ENCODE measurements around the gene RILP. TPM values are rescaled to one million over a fixed set of nuclear protein-coding genes. Genes with fewer than 3 reads are reported as not detected.
A peak's percentile ranks its signal among the peaks of the same experiment; 100 is the strongest.
"Not testable (repeated sequence)": the region's sequence is repeated elsewhere in the genome, so short reads cannot be mapped to it uniquely, and the experiment has no call there.

RILP gene
- total RNA-seq, 6 experiments from 2014 or later, result 14.6 to 47.3 (median 23.9) TPM

- H3K9me3 ChIP-seq, result no peaks in the 10 kb centered on the region
- H3K4me1 ChIP-seq, result no peaks in the 10 kb centered on the region
- DNase-seq, result no peak
- TF ChIP-seq POLR2A (IDR thresholded peaks at IDR 0.05), result no peak
- TF ChIP-seq, protein P1, sequence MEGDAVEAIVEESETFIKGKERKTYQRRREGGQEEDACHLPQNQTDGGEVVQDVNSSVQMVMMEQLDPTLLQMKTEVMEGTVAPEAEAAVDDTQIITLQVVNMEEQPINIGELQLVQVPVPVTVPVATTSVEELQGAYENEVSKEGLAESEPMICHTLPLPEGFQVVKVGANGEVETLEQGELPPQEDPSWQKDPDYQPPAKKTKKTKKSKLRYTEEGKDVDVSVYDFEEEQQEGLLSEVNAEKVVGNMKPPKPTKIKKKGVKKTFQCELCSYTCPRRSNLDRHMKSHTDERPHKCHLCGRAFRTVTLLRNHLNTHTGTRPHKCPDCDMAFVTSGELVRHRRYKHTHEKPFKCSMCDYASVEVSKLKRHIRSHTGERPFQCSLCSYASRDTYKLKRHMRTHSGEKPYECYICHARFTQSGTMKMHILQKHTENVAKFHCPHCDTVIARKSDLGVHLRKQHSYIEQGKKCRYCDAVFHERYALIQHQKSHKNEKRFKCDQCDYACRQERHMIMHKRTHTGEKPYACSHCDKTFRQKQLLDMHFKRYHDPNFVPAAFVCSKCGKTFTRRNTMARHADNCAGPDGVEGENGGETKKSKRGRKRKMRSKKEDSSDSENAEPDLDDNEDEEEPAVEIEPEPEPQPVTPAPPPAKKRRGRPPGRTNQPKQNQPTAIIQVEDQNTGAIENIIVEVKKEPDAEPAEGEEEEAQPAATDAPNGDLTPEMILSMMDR (IDR thresholded peaks at IDR 0.05), result no peak
- intact Hi-C loops (cut with DNase I), result loop anchor here in 1 of 2 donors (10.0 kb wide), 1 partner anchor 188 kb away; no protein-coding TSS in a partner anchor
- H3K4me3 ChIP-seq, result no peak overlapping the region
- 100% methylated on average over 1 of the region's 13 CpGs for WGBS (ENCODE audit: insufficient coverage, low coverage, low lambda C conversion rate, missing lambda C conversion rate)
- no peaks in the 10 kb centered on the region for H3K27me3 ChIP-seq
- peak in 1 of 4 donors; percentile 18 for ATAC-seq
- no peak overlapping the region for H3K27ac ChIP-seq
- peaks cover 28 to 99% (median 80%) of the 10 kb centered on the region in 4 donors for H3K36me3 ChIP-seq
Measured at GRCh38 chr17:1676401-1676800, 26.7 kb upstream of the RILP start.

DNA sequence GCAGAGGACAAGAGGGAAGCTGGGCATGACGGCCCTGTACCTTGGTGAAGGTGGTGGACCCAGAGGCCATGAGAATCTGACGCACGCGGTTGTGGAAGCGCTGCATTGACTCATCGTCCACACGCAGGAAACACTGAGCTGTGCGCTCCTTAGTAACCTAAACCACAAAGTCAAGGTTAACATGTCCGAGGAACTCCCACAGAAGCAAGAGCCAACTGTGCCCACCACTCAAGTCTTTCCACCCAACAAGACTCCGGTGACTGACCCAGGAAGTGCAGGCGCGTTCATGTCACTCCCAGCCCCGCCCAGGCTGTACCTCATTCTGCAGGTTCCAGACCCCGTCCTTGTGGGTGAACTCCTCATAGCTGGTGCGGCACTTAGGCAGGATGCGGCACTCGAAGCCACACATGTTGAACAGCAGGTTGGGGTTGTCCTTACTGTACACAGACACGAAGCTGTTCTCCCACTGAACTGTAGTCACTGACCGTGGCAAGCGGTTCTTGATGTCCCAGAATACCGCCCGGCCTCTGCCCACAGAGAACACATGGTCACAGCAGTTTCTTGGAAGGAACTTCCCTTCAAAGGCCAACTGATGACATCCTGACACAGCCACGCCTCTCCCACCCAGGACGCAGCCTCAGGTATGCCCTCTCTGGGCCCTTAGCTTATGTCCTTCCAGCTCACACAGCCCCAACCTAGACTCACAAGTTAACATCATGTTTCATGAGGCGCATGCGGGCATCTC lies 23.5 kb upstream of the RILP start:
- intact Hi-C loops (cut with DNase I), result loop anchor here in 1 of 2 donors (10.0 kb wide), 1 partner anchor 192 kb away; no protein-coding TSS in a partner anchor
- Histone ChIP-seq H3K4me3 (no peak overlapping the region), H3K4me1 (no peaks in the 10 kb centered on the region), H3K36me3 (peaks cover 22 to 96% (median 71%) of the 10 kb centered on the region in 4 donors), H3K27me3 (no peaks in the 10 kb centered on the region), H3K9me3 (no peaks in the 10 kb centered on the region), H3K27ac (no peak overlapping the region)
- DNase-seq (no peak), ATAC-seq (no peak)
- 100% methylated on average over 3 of the region's 26 CpGs for WGBS (ENCODE audit: insufficient coverage, low coverage, low lambda C conversion rate, missing lambda C conversion rate)
- TF ChIP-seq, protein P1 (IDR thresholded peaks at IDR 0.05), result no peak
- TF ChIP-seq POLR2A (IDR thresholded peaks at IDR 0.05), result no peak

GRCh38 chr17:1663934-1664333 lies 14.3 kb upstream of the RILP start:
- H3K27ac ChIP-seq, result not testable (repeated sequence)

GRCh38 chr17:1661045-1661444 lies 11.4 kb upstream of the RILP start:
- 81% methylated on average over 10 of the region's 12 CpGs for WGBS (ENCODE audit: insufficient coverage, low coverage, low lambda C conversion rate, missing lambda C conversion rate)
- no peaks in the 10 kb centered on the region for H3K4me1 ChIP-seq
- DNase-seq (no peak), ATAC-seq (no peak)
- peaks cover 32 to 97% (median 64%) of the 10 kb centered on the region in 4 donors for H3K36me3 ChIP-seq
- H3K4me3 ChIP-seq, result no peak overlapping the region
- H3K27ac ChIP-seq, result no peak overlapping the region
- TF ChIP-seq, protein P1 (IDR thresholded peaks at IDR 0.05), result no peak
- no peak for TF ChIP-seq POLR2A (IDR thresholded peaks at IDR 0.05)
- intact Hi-C loops (cut with DNase I), result loop anchor here in 1 of 2 donors (10.0 kb wide), 1 partner anchor 114 kb away; no protein-coding TSS in a partner anchor
- no peaks in the 10 kb centered on the region for H3K9me3 ChIP-seq
- H3K27me3 ChIP-seq, result no peaks in the 10 kb centered on the region

More at GRCh38 chr17:1663934-1664333, 14.3 kb upstream of the RILP start:
- peak in 1 of 3 donors; percentile 15 for DNase-seq
- intact Hi-C loops (cut with DNase I), result loop anchor here in 1 of 2 donors (10.0 kb wide), 1 partner anchor 111 kb away; no protein-coding TSS in a partner anchor
- H3K9me3 ChIP-seq, ATAC-seq, H3K4me1 ChIP-seq, H3K27me3 ChIP-seq, H3K4me3 ChIP-seq: not testable (repeated sequence)
- H3K36me3 ChIP-seq, result peaks cover 22 to 95% (median 47%) of the 10 kb centered on the region in 4 donors
- 83% methylated on average over 3 of the region's 5 CpGs for WGBS (ENCODE audit: insufficient coverage, low coverage, low lambda C conversion rate, missing lambda C conversion rate)

DNA sequence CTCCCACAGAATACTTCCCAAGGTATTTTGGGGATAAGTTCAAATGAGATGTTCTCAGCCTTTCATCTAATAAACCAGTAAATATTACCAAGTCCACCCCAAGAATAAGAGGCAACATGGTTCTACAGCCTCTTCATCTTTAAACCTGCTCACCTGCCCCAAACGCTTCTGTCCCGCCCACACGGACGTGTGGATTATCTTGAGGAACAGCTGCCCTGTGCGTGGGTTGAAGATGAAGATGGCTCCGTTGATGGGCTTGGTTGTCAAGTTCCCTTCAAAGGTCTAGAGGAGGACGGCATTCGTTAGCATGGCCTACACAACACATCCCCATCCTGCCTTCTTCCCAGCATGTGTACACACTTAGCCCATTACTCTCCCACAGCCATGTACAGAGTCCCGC lies 8.4 kb upstream of the RILP start:
- no peak overlapping the region for H3K4me3 ChIP-seq
- H3K9me3 ChIP-seq, result no peaks in the 10 kb centered on the region
- intact Hi-C loops (cut with DNase I), result loop anchor here in 1 of 2 donors (10.0 kb wide), 1 partner anchor 47 kb away; no protein-coding TSS in a partner anchor
- H3K36me3 ChIP-seq, result peaks cover 48 to 100% (median 76%) of the 10 kb centered on the region in 4 donors
- H3K27me3 ChIP-seq, result no peaks in the 10 kb centered on the region
- H3K27ac ChIP-seq, result no peak overlapping the region
- no peak for TF ChIP-seq POLR2A (IDR thresholded peaks at IDR 0.05)
- TF ChIP-seq, protein P1 (IDR thresholded peaks at IDR 0.05), result no peak
- 88% methylated on average over 8 of the region's 9 CpGs for WGBS (ENCODE audit: insufficient coverage, low coverage, low lambda C conversion rate, missing lambda C conversion rate)
- no peaks in the 10 kb centered on the region for H3K4me1 ChIP-seq
- DNase-seq (peak in 1 of 3 donors; percentile 18), ATAC-seq (no peak)
